K562 (cell line): ENCODE measurements around the gene PHF14. TPM values are rescaled to one million over a fixed set of nuclear protein-coding genes. Genes with fewer than 3 reads are reported as not detected.

ENCODE experiments used
- ATAC-seq: fragments of 200-7000 bp; cut with Tn5 transposase; 3 replicates; pipeline ENCODE4 v1.9.1; 2020; ENCODE audit warnings: moderate library complexity
- BruUV-seq: library from RNA; stranded (reverse); fragments of 400-500 nt; replicated peaks from 2 replicates; lab custom pipeline; 2021; lab: Mats Ljungman, UMichigan
- CTCF ChIA-PET: fragments of 300-600 bp; formaldehyde crosslinking; extraction: SDS; loops from one replicate; lab custom pipeline; 2021; ENCODE audit warnings: low intra/inter-chr PET ratio; lab: Yijun Ruan, JAX
- POLR2A ChIA-PET: fragments of 300-600, 350-650 bp; sonication (Branson Sonifier 250); formaldehyde crosslinking; extraction: SDS; loops from one replicate; lab custom pipeline; 2021; ENCODE audit warnings: antibody characterized with exemption, inconsistent platforms; lab: Yijun Ruan, JAX
- DNase-seq, 4 experiments: peaks; one replicate each; pipeline versions ENCODE4 v3.0.0 to v3.0.0-alpha.2; 2011 to 2018; ENCODE audit warnings: low spot score in 3 of 4, mixed read lengths in 3 of 4; ENCODE audit errors: extremely low read depth in 1 of 4
- FAIRE-seq: peaks from 2 replicates; lab custom pipeline; 2011; peaks lifted over from hg19 to GRCh38; lab: Jason Lieb, UNC
- H2AFZ ChIP-seq: 2 replicates; pipeline ENCODE4 v1.6.0; 2011; ENCODE audit warnings: low read depth, low read length, control low read depth, inconsistent platforms
- H3K27ac ChIP-seq: fragments of 200-600 bp; 3 replicates; pipeline ENCODE4 v1.8.0; 2011; ENCODE audit warnings: low read depth, mild to moderate bottlenecking, control low read depth, inconsistent platforms, low read length, moderate library complexity, mixed read lengths; ENCODE audit errors: extremely low read depth
- H3K27me3 ChIP-seq, 2 experiments: fragments of 300-600 bp in 1 of 2; 2 replicates in 1 of 2; 3 replicates in 1 of 2; pipeline versions ENCODE4 v1.6.0 to v1.8.0; 2011; ENCODE audit warnings: inconsistent platforms in 2 of 2, low read length in 2 of 2, mild to moderate bottlenecking in 1 of 2, mixed read lengths in 1 of 2, moderate library complexity in 1 of 2; ENCODE audit not compliant: control insufficient read depth in 2 of 2, insufficient read depth in 2 of 2
- H3K36me3 ChIP-seq: fragments of 300-600 bp; 3 replicates; pipeline ENCODE4 v1.8.0; 2011; ENCODE audit warnings: mild to moderate bottlenecking, low read length, inconsistent platforms; ENCODE audit not compliant: control insufficient read depth, insufficient read depth
- H3K4me1 ChIP-seq, 2 experiments: fragments of 200-600 bp in 1 of 2; replicated peaks in 1 of 2; 2 replicates in 1 of 2; 3 replicates in 1 of 2; pipeline versions ENCODE4 v1.5.1 to v1.8.0; 2011; ENCODE audit warnings: inconsistent platforms in 2 of 2, low read length in 2 of 2, mild to moderate bottlenecking in 1 of 2, mixed read lengths in 1 of 2, moderate library complexity in 1 of 2; ENCODE audit not compliant: control insufficient read depth in 2 of 2, insufficient read depth in 2 of 2
- H3K4me2 ChIP-seq: 2 replicates; pipeline ENCODE4 v1.6.1; 2011; ENCODE audit warnings: low read length, control low read depth, inconsistent platforms, mixed read lengths; ENCODE audit not compliant: insufficient read depth
- H3K4me3 ChIP-seq: fragments of 200-600 bp; sonication (generic), shearing (Covaris generic); 2 replicates; pipeline ENCODE4 v1.5.1; 2016; ENCODE audit warnings: control low read depth, inconsistent platforms
- H3K79me2 ChIP-seq: fragments of 200-600 bp; 3 replicates; pipeline ENCODE4 v1.8.0; 2011; ENCODE audit warnings: low read length, inconsistent platforms; ENCODE audit not compliant: control insufficient read depth, insufficient read depth
- H3K9ac ChIP-seq, 2 experiments: 2 replicates each; pipeline versions ENCODE4 v1.6.0 to v1.6.1; 2011; ENCODE audit warnings: low read depth in 2 of 2, low read length in 2 of 2, control low read depth in 1 of 2, inconsistent platforms in 1 of 2, mild to moderate bottlenecking in 1 of 2, mixed read lengths in 1 of 2; ENCODE audit not compliant: insufficient read depth in 1 of 2
- H3K9me1 ChIP-seq: one replicate; pipeline ENCODE4 v1.6.0; 2011; ENCODE audit warnings: inconsistent platforms, mild to moderate bottlenecking, low read length, moderate library complexity; ENCODE audit not compliant: control insufficient read depth, insufficient read depth
- H3K9me3 ChIP-seq: replicated peaks from 2 replicates; pipeline ENCODE4 v1.5.1; 2011; ENCODE audit warnings: low read depth, low read length, inconsistent platforms; ENCODE audit not compliant: control insufficient read depth, insufficient read depth
- H4K20me1 ChIP-seq: replicated peaks from 2 replicates; pipeline ENCODE4 v1.6.1; 2011; ENCODE audit warnings: low read length, inconsistent platforms, mixed read lengths; ENCODE audit not compliant: control insufficient read depth, insufficient read depth
- ATF6 ChIP-seq: sonication (generic); formaldehyde crosslinking; IDR thresholded peaks from 2 replicates; pipeline ENCODE4 v1.4.0; 2020; ENCODE audit warnings: mild to moderate bottlenecking, missing genetic modification reagents
- CREB5 ChIP-seq: fragments of 250-450 bp; sonication (Bioruptor Pico); IDR thresholded peaks from 2 replicates; pipeline ENCODE4 v1.5.0; 2020; ENCODE audit warnings: mild to moderate bottlenecking
- JUNB ChIP-seq: fragments of 450-650 bp; formaldehyde crosslinking; conservative IDR thresholded peaks from 2 replicates; pipeline ENCODE4 v1.4.0; 2020; ENCODE audit warnings: mild to moderate bottlenecking
- KAT7 ChIP-seq: sonication (generic); formaldehyde crosslinking; IDR thresholded peaks from 2 replicates; pipeline ENCODE4 v1.8.0; 2022; ENCODE audit warnings: missing genetic modification reagents, mild to moderate bottlenecking, borderline replicate concordance
- KLF6 ChIP-seq: fragments of 250-450 bp; sonication (Bioruptor Pico); IDR thresholded peaks from 2 replicates; pipeline ENCODE4 v1.4.0; 2020; ENCODE audit warnings: mild to moderate bottlenecking, moderate library complexity, borderline replicate concordance
- MAFK ChIP-seq: IDR thresholded peaks from 2 replicates; pipeline ENCODE4 v1.6.1; 2011; ENCODE audit warnings: low read length, improper control_type of control experiment
- RBFOX2 ChIP-seq: fragments of 200-400 bp; formaldehyde crosslinking; IDR thresholded peaks from 2 replicates; pipeline ENCODE4 v1.6.1; 2017; ENCODE audit warnings: low read depth, mild to moderate bottlenecking, low read length, moderate library complexity
- SLC30A9 ChIP-seq: fragments of 250-450 bp; sonication (Bioruptor Pico); IDR thresholded peaks from 2 replicates; pipeline ENCODE4 v1.8.0; 2022; ENCODE audit warnings: mild to moderate bottlenecking, moderate library complexity
- SOX6 ChIP-seq: fragments of 450-650 bp; IDR thresholded peaks from 2 replicates; pipeline ENCODE4 v1.6.1; 2014; ENCODE audit warnings: mild to moderate bottlenecking
- TGIF2 ChIP-seq: sonication (generic); formaldehyde crosslinking; IDR thresholded peaks from 2 replicates; pipeline ENCODE4 v1.8.1; 2022; ENCODE audit warnings: mild to moderate bottlenecking, missing genetic modification reagents, moderate library complexity
- ZNF121 ChIP-seq: sonication (generic); formaldehyde crosslinking; conservative IDR thresholded peaks from 2 replicates; pipeline ENCODE4 v1.8.0; 2022; ENCODE audit warnings: missing genetic modification reagents
- ZNF253 ChIP-seq: fragments of 250-450 bp; sonication (Bioruptor Pico); conservative IDR thresholded peaks from 2 replicates; pipeline ENCODE4 v1.6.1; 2021; ENCODE audit warnings: mild to moderate bottlenecking
- ZNF431 ChIP-seq: sonication (generic); formaldehyde crosslinking; IDR thresholded peaks from 2 replicates; pipeline ENCODE4 v1.8.0; 2022; ENCODE audit warnings: mild to moderate bottlenecking, missing genetic modification reagents
- ZNF740 ChIP-seq, 3 experiments: fragments of 200-800 bp in 1 of 3; sonication (Bioruptor generic) in 1 of 3; sonication (generic) in 1 of 3; formaldehyde crosslinking in 1 of 3; IDR thresholded peaks; 2 replicates each; pipeline versions ENCODE4 v1.6.1 to v1.8.0; 2016 to 2022; ENCODE audit warnings: mild to moderate bottlenecking in 2 of 3, missing compliant biosample characterization in 2 of 3, missing genetic modification characterization in 2 of 3, missing genetic modification reagents in 1 of 3
- WGBS: fragments of 100-300 bp; shearing (Covaris generic); methylation state at CpG from one replicate; pipeline ENCODE4 v1.1.6; 2016; ENCODE audit warnings: low coverage, mixed read lengths; ENCODE audit not compliant: insufficient coverage; ENCODE audit errors: missing lambda C conversion rate; 5-methylcytosine and 5-hydroxymethylcytosine counted together
- in situ Hi-C: fragments of 300-500 bp; cut with MboI; formaldehyde crosslinking; loops from 4 replicates; pipeline ENCODE4 v1.15.0; 2018; ENCODE audit warnings: inconsistent platforms, mixed read lengths
- intact Hi-C: fragments of 100-400 bp; cut with micrococcal nuclease; formaldehyde crosslinking; loops from 2 replicates; pipeline ENCODE4 v1.14.2; 2022
- polyA plus RNA-seq, 8 experiments: library from polyadenylated mRNA; depleted of rRNA in 4 of 8; stranded (reverse) in 5 of 8; unstranded in 3 of 8; fragments of >200 nt; fragmentation: Nextera tagmentation in 2 of 8; fragmentation: Illumina TruSeq in 1 of 8; extraction: Ambion mirVana in 2 of 8; extraction: Trizol in 1 of 8; gene quantifications; 2 replicates each; pipeline versions ENCODE4 v1.2.1 to v1.2.3, GENCODE V29; 2011 to 2014; ENCODE audit warnings: inconsistent platforms in 1 of 8, missing spikeins in 1 of 8
- total RNA-seq, 7 experiments: library from RNA; depleted of rRNA in 6 of 7; stranded (reverse); fragments of >200 nt in 6 of 7; fragmentation: Illumina TruSeq in 2 of 7; extraction: Trizol in 2 of 7; gene quantifications; 2 replicates each; pipeline versions ENCODE4 v1.2.1 to v1.2.3, GENCODE V29; 2011 to 2021; ENCODE audit warnings: low replicate concordance in 1 of 7

PHF14 gene
- total and polyA plus RNA-seq, 9 of the 15 experiments (the other 6 are each of a cell fraction or from before 2014, with no cell fraction given): 27.5 to 67.6 (median 41.4) TPM

GRCh38 chr7:11135573-11135972, 161.9 kb downstream of the PHF14 start (continued):
- TF ChIP-seq SLC30A9 (CRISPR knock-in tag) (no peak), ATF6 (CRISPR knock-in tag) (no peak), TGIF2 (no peak), JUNB (CRISPR knock-in tag) (no peak), SOX6 (no peak), ZNF253 (CRISPR knock-in tag) (no peak), ZNF121 (CRISPR knock-in tag) (no peak)

- in situ Hi-C loops: no loop called here
- Histone ChIP-seq H2AFZ (no peak overlapping the region), H3K9me1 (no peaks in the 10 kb centered on the region), H3K9ac (no peak overlapping the region), H3K36me3 (0 out of 3 replicates have a peak, but pooled peaks cover 2% of the 10 kb centered on the region), H3K27me3 (no peaks in the 10 kb centered on the region), H3K9me3 (no peaks in the 10 kb centered on the region), H3K4me3 (no peak overlapping the region), H3K79me2 (no peaks in the 10 kb centered on the region), H3K4me2 (no peak overlapping the region), H3K4me1 (no peaks in the 10 kb centered on the region), H3K27ac (no peak overlapping the region), H4K20me1 (no peaks in the 10 kb centered on the region)
- POLR2A ChIA-PET: no interaction called here
- intact Hi-C loops: no loop called here
- FAIRE-seq: no peak
- TF ChIP-seq RBFOX2: no peak
- TF ChIP-seq ZNF740 (CRISPR knock-in tag; IDR thresholded peaks at IDR 0.05): no peak
- no peak for TF ChIP-seq ZNF740 (tag; IDR thresholded peaks at IDR 0.05)
- TF ChIP-seq SLC30A9 (CRISPR knock-in tag): no peak
- no peak for TF ChIP-seq KAT7 (CRISPR knock-in tag)
- TF ChIP-seq ZNF253 (CRISPR knock-in tag): no peak
- no peak for TF ChIP-seq KLF6
- no peak for TF ChIP-seq MAFK
- TF ChIP-seq ZNF431 (CRISPR knock-in tag): no peak
- no peak for TF ChIP-seq CREB5
- DNase-seq: no peak
- no TSS peak for BruUV-seq
- CTCF ChIA-PET: no interaction called here
- 86% methylated on average over 3 of the region's 3 CpGs for WGBS
- no peak for ATAC-seq
These were observed 167.9 kb downstream of the PHF14 start for GRCh38 chr7:11141541-11141940.
